Trophoblast cell (in vitro differentiated cells and primary cell): Measurements from ENCODE around the gene KSR1.
"Not testable (repeated sequence)": the region's sequence is repeated elsewhere in the genome, so short reads cannot be mapped to it uniquely, and the experiment has no call there.

ENCODE experiments used
- DNase-seq, 2 donors: peaks; one replicate each; pipeline ENCODE4 v3.0.0-alpha.2; 2016
- H2AFZ ChIP-seq: 2 replicates; pipeline ENCODE4 v1.6.1; 2013; ENCODE audit warnings: low read length, moderate library complexity, mild to moderate bottlenecking; ENCODE audit not compliant: insufficient read depth, poor library complexity
- H2AK5ac ChIP-seq: 2 replicates; pipeline ENCODE4 v1.6.1; 2013; ENCODE audit warnings: mild to moderate bottlenecking, low read length
- H2BK120ac ChIP-seq: 2 replicates; pipeline ENCODE4 v1.6.1; 2013; ENCODE audit warnings: low read length, mild to moderate bottlenecking, moderate library complexity; ENCODE audit not compliant: insufficient read depth, poor library complexity
- H2BK12ac ChIP-seq: 2 replicates; pipeline ENCODE4 v1.6.1; 2013; ENCODE audit warnings: mild to moderate bottlenecking, low read length, moderate library complexity
- H2BK5ac ChIP-seq: 2 replicates; pipeline ENCODE4 v1.6.1; 2013; ENCODE audit warnings: low read length, low read depth, moderate library complexity, mild to moderate bottlenecking; ENCODE audit not compliant: poor library complexity
- H3K14ac ChIP-seq: 2 replicates; pipeline ENCODE4 v1.6.1; 2013; ENCODE audit warnings: mild to moderate bottlenecking, low read length
- H3K18ac ChIP-seq: 2 replicates; pipeline ENCODE4 v1.6.1; 2013; ENCODE audit warnings: mild to moderate bottlenecking, low read length
- H3K23ac ChIP-seq: 2 replicates; pipeline ENCODE4 v1.6.1; 2013; ENCODE audit warnings: low read length
- H3K27ac ChIP-seq: 2 replicates; pipeline ENCODE4 v1.5.1; 2013; ENCODE audit warnings: low read depth, mild to moderate bottlenecking, inconsistent platforms, low read length, moderate library complexity
- H3K27me3 ChIP-seq: 2 replicates; pipeline ENCODE4 v1.6.1; 2013; ENCODE audit warnings: inconsistent platforms, mild to moderate bottlenecking, low read length, moderate library complexity; ENCODE audit not compliant: insufficient read depth
- H3K36me3 ChIP-seq, 2 experiments: 1 replicate in 1 of 2; 2 replicates in 1 of 2; pipeline ENCODE4 v1.6.1; 2013; ENCODE audit warnings: low read length in 2 of 2, mild to moderate bottlenecking in 2 of 2, moderate library complexity in 1 of 2; ENCODE audit not compliant: insufficient read depth in 2 of 2, control insufficient read depth in 1 of 2
- H3K4ac ChIP-seq: 2 replicates; pipeline ENCODE4 v1.6.1; 2013; ENCODE audit warnings: low read depth, mild to moderate bottlenecking, low read length, moderate library complexity
- H3K4me1 ChIP-seq, 2 experiments: 1 replicate in 1 of 2; 2 replicates in 1 of 2; pipeline ENCODE4 v1.6.1; 2013; ENCODE audit warnings: low read length in 2 of 2, mild to moderate bottlenecking in 2 of 2, moderate library complexity in 1 of 2; ENCODE audit not compliant: insufficient read depth in 2 of 2, control insufficient read depth in 1 of 2
- H3K4me2 ChIP-seq: 2 replicates; pipeline ENCODE4 v1.6.1; 2013; ENCODE audit warnings: inconsistent platforms, mild to moderate bottlenecking, low read length, moderate library complexity
- H3K4me3 ChIP-seq: 2 replicates; pipeline ENCODE4 v1.5.1; 2013; ENCODE audit warnings: mild to moderate bottlenecking, low read depth, low read length, inconsistent platforms
- H3K79me1 ChIP-seq: one replicate; pipeline ENCODE4 v1.6.1; 2013; ENCODE audit warnings: low read length
- H3K79me2 ChIP-seq: 2 replicates; pipeline ENCODE4 v1.6.1; 2013; ENCODE audit warnings: low read length, mild to moderate bottlenecking; ENCODE audit not compliant: control insufficient read depth, insufficient read depth, poor library complexity
- H3K9ac ChIP-seq: 2 replicates; pipeline ENCODE4 v1.6.1; 2013; ENCODE audit warnings: mild to moderate bottlenecking, low read length
- H3K9me3 ChIP-seq: 2 replicates; pipeline ENCODE4 v1.6.1; 2013; ENCODE audit warnings: low read depth, mild to moderate bottlenecking, control low read depth, inconsistent platforms, low read length; ENCODE audit not compliant: insufficient read depth
- H4K12ac ChIP-seq: 2 replicates; pipeline ENCODE4 v1.6.1; 2013; ENCODE audit warnings: low read depth, mild to moderate bottlenecking, low read length, moderate library complexity
- H4K8ac ChIP-seq: 2 replicates; pipeline ENCODE4 v1.6.1; 2013; ENCODE audit warnings: low read depth, mild to moderate bottlenecking, low read length, moderate library complexity
- H4K91ac ChIP-seq: one replicate; pipeline ENCODE4 v1.6.1; 2013; ENCODE audit warnings: low read depth, mild to moderate bottlenecking, low read length, moderate library complexity
- WGBS: extraction: QIAGEN DNeasy Blood & Tissue Kit; methylation state at CpG from one replicate; pipeline ENCODE4 v1.1.7; 2013; ENCODE audit warnings: missing lambda C conversion rate; ENCODE audit not compliant: insufficient read length, insufficient coverage; ENCODE audit errors: extremely low coverage; 5-methylcytosine and 5-hydroxymethylcytosine counted together

KSR1 gene

GRCh38 chr17:27629260-27629659 is 173.0 kb downstream of the KSR1 start:
- not testable (repeated sequence) for H3K4me2 ChIP-seq, H3K27me3 ChIP-seq, H3K4me1 ChIP-seq, H2AFZ ChIP-seq, H2BK120ac ChIP-seq, H4K8ac ChIP-seq, H3K9me3 ChIP-seq, H2BK5ac ChIP-seq, H3K79me1 ChIP-seq, H3K14ac ChIP-seq, H4K12ac ChIP-seq, H2BK12ac ChIP-seq, H3K79me2 ChIP-seq, H4K91ac ChIP-seq, H3K18ac ChIP-seq, H3K27ac ChIP-seq, H3K9ac ChIP-seq, H3K23ac ChIP-seq, H2AK5ac ChIP-seq, H3K4ac ChIP-seq, H3K4me3 ChIP-seq
- H3K36me3 ChIP-seq, result peaks cover 16 to 19% of the 10 kb centered on the region in 2 experiments
- DNase-seq, result peak; percentile 13 to 17
- WGBS, result no CpG with 5 or more reads among the region's 3 CpGs

GRCh38 chr17:27630607-27631410 is 174.6 kb downstream of the KSR1 start, which contains the start of gene LGALS9:
LGALS9 (plus strand) TSS chr17:27631188; CDS start chr17:27631266, 78 bp downstream.
- Histone ChIP-seq H2BK5ac (no peak within 1 kb of the TSS), H4K12ac (no peak within 1 kb of the TSS), H3K27ac (no peak within 1 kb of the TSS), H3K79me1 (peaks cover 3% of the 10 kb centered on the region), H3K4me3 (no peak within 1 kb of the TSS), H3K79me2 (no peaks in the 10 kb centered on the region), H2BK12ac (no peak within 1 kb of the TSS), H2AFZ (no peak within 1 kb of the TSS), H3K4ac (no peak within 1 kb of the TSS), H3K27me3 (no peaks in the 10 kb centered on the region), H3K18ac (no peak within 1 kb of the TSS), H3K9ac (no peak within 1 kb of the TSS), H3K23ac (no peak within 1 kb of the TSS), H2AK5ac (no peak within 1 kb of the TSS), H3K14ac (no peak within 1 kb of the TSS), H4K91ac (no peak within 1 kb of the TSS), H3K36me3 (peaks cover 6 to 10% of the 10 kb centered on the region in 2 experiments), H2BK120ac (no peak within 1 kb of the TSS), H4K8ac (no peak within 1 kb of the TSS), H3K4me1 (no peaks in the 10 kb centered on the region), H3K9me3 (no peaks in the 10 kb centered on the region), H3K4me2 (no peak within 1 kb of the TSS)
- peak in 1 of 2 donors; percentile 24 for DNase-seq
- WGBS, result no CpG with 5 or more reads among the region's 10 CpGs

GRCh38 chr17:27631411-27631760 is 175.1 kb downstream of the KSR1 start:
- WGBS, result no CpG with 5 or more reads among the region's 6 CpGs

GRCh38 chr17:27631897-27632725 is 175.9 kb downstream of the KSR1 start:
- no peak overlapping the region for H3K14ac ChIP-seq
- H2BK5ac ChIP-seq, result no peak overlapping the region
- no peaks in the 10 kb centered on the region for H3K4me1 ChIP-seq
- DNase-seq, result no peak
- H3K4me2 ChIP-seq, result no peak overlapping the region
- H3K4ac ChIP-seq, result no peak overlapping the region
- H4K91ac ChIP-seq, result no peak overlapping the region
- no CpG with 5 or more reads among the region's 11 CpGs for WGBS
- no peaks in the 10 kb centered on the region for H3K9me3 ChIP-seq
- H3K27ac ChIP-seq, result no peak overlapping the region
- no peaks in the 10 kb centered on the region for H3K27me3 ChIP-seq
- H3K23ac ChIP-seq, result no peak overlapping the region
- H3K79me2 ChIP-seq, result no peaks in the 10 kb centered on the region
- H3K9ac ChIP-seq, result no peak overlapping the region
- no peak overlapping the region for H2BK12ac ChIP-seq
- no peak overlapping the region for H2AK5ac ChIP-seq
- H2BK120ac ChIP-seq, result no peak overlapping the region
- H3K4me3 ChIP-seq, result no peak overlapping the region
- H4K12ac ChIP-seq, result no peak overlapping the region
- no peak overlapping the region for H2AFZ ChIP-seq
- peaks cover 2 to 6% of the 10 kb centered on the region in 2 experiments for H3K36me3 ChIP-seq
- H3K79me1 ChIP-seq, result peaks cover 3% of the 10 kb centered on the region
- no peak overlapping the region for H3K18ac ChIP-seq
- H4K8ac ChIP-seq, result no peak overlapping the region

More at GRCh38 chr17:27631411-27631760, 175.1 kb downstream of the KSR1 start:
- H3K18ac ChIP-seq, result no peak overlapping the region
- no peak overlapping the region for H3K14ac ChIP-seq
- H3K4me3 ChIP-seq, result no peak overlapping the region
- H3K27ac ChIP-seq, result no peak overlapping the region
- H3K4me1 ChIP-seq, result no peaks in the 10 kb centered on the region
- H3K23ac ChIP-seq, result no peak overlapping the region
- H4K12ac ChIP-seq, result no peak overlapping the region
- no peaks in the 10 kb centered on the region for H3K27me3 ChIP-seq
- H3K4me2 ChIP-seq, result no peak overlapping the region
- H3K79me2 ChIP-seq, result no peaks in the 10 kb centered on the region
- no peak overlapping the region for H2BK120ac ChIP-seq
- no peak overlapping the region for H2AFZ ChIP-seq
- no peak overlapping the region for H2BK5ac ChIP-seq
- no peak overlapping the region for H3K9ac ChIP-seq
- H3K4ac ChIP-seq, result no peak overlapping the region
- H3K79me1 ChIP-seq, result peaks cover 3% of the 10 kb centered on the region
- H3K9me3 ChIP-seq, result no peaks in the 10 kb centered on the region
- no peak overlapping the region for H4K91ac ChIP-seq
- H3K36me3 ChIP-seq, result peaks cover 4 to 8% of the 10 kb centered on the region in 2 experiments
- no peak overlapping the region for H2BK12ac ChIP-seq
- no peak overlapping the region for H4K8ac ChIP-seq
- DNase-seq, result no peak
- no peak overlapping the region for H2AK5ac ChIP-seq
